Transverse colon (tissue), 4 donors: ENCODE results near the gene GET3. TPM values are rescaled to one million over a fixed set of nuclear protein-coding genes. Genes with fewer than 3 reads are reported as not detected.
A peak's percentile ranks its signal among the peaks of the same experiment; 100 is the strongest.

Experiments used
- DNase-seq: peaks from one replicate; pipeline ENCODE4 v3.0.0-alpha.2; 2019
- H3K27ac ChIP-seq, 4 donors: fragments of 200-600 bp; sonication (generic); 2 replicates each; pipeline ENCODE4 v1.5.1; 2016 to 2018; ENCODE audit warnings: inconsistent platforms in 4 of 4
- H3K27me3 ChIP-seq: fragments of 200-600 bp; sonication (generic); 2 replicates; pipeline ENCODE4 v1.5.1; 2017; ENCODE audit warnings: inconsistent platforms
- H3K36me3 ChIP-seq, 4 donors: fragments of 200-600 bp; sonication (generic); 2 replicates each; pipeline ENCODE4 v1.5.1; 2017 to 2019; ENCODE audit warnings: inconsistent platforms in 4 of 4
- H3K4me1 ChIP-seq, 4 donors: fragments of 200-600 bp; sonication (generic); 2 replicates each; pipeline ENCODE4 v1.5.1; 2017 to 2020; ENCODE audit warnings: inconsistent platforms in 4 of 4
- H3K4me3 ChIP-seq, 4 donors: fragments of 200-600 bp; sonication (generic); 1 replicate in 1 of 4; 2 replicates in 3 of 4; pipeline versions ENCODE4 v1.5.1 to v1.6.1; 2017 to 2019; ENCODE audit warnings: inconsistent platforms in 4 of 4
- H3K9me3 ChIP-seq, 2 donors: fragments of 200-600 bp; sonication (generic); 2 replicates each; pipeline ENCODE4 v1.5.1; 2017 to 2019; ENCODE audit warnings: inconsistent platforms in 2 of 2
- CTCF ChIP-seq, 5 experiments: fragments of 200-600 bp in 3 of 5; fragments of 450-650 bp in 2 of 5; sonication (generic) in 3 of 5; IDR thresholded peaks; 1 replicate in 2 of 5; 2 replicates in 3 of 5; pipeline ENCODE4 v1.5.1; 2016 to 2017; ENCODE audit warnings: antibody characterized with exemption in 5 of 5, inconsistent platforms in 3 of 5, mild to moderate bottlenecking in 2 of 5, moderate library complexity in 1 of 5
- EP300 ChIP-seq: sonication (generic); formaldehyde crosslinking; IDR thresholded peaks from one replicate; pipeline ENCODE4 v1.6.1; 2017; ENCODE audit warnings: antibody characterized with exemption, low read depth
- POLR2A ChIP-seq: fragments of 450-650 bp; IDR thresholded peaks from one replicate; pipeline ENCODE4 v1.6.1; 2016; ENCODE audit warnings: antibody characterized with exemption, mild to moderate bottlenecking, moderate library complexity
- POLR2AphosphoS5 ChIP-seq, 3 donors: sonication (generic); formaldehyde crosslinking; IDR thresholded peaks; one replicate each; pipeline ENCODE4 v1.6.1; 2016; ENCODE audit warnings: antibody characterized with exemption in 3 of 3
- WGBS, 2 donors: methylation state at CpG; one replicate each; pipeline ENCODE4 v1.1.5; 2018; ENCODE audit warnings: low coverage in 1 of 2; 5-methylcytosine and 5-hydroxymethylcytosine counted together
- in situ Hi-C, 4 donors: fragments of 200-750 bp; cut with MboI; loops; one replicate each; pipeline versions ENCODE4 v1.15.0 to v1.15.1; 2017; ENCODE audit warnings: low sequenced_read_pairs in 3 of 4, low pct_ligation_motif_present in 1 of 4, low pct_unique_long_range_greater_than_20kb in 1 of 4
- intact Hi-C: fragments of 100-400 bp; cut with DNase I; formaldehyde crosslinking; loops from one replicate; pipeline ENCODE4 v1.15.1; 2023; ENCODE audit warnings: low total_unique reads
- total RNA-seq, 4 donors: library from RNA; depleted of rRNA; stranded (reverse); fragments of >200 nt; gene quantifications; one replicate each; pipeline ENCODE4 v1.1.0, GENCODE V29; 2016

Gene GET3
- total RNA-seq, 4 donors from 2014 or later, result 18.3 to 75.2 (median 43.6) TPM

- in situ Hi-C loops, result loop anchor here in 2 of 4 donors (10.0 kb wide), 1 partner anchor 75 kb away; no protein-coding TSS in a partner anchor
- DNase-seq, result peak; percentile 66
- no peaks in the 10 kb centered on the region for H3K36me3 ChIP-seq
Measured at GRCh38 chr19:12769689-12770088, 32.4 kb downstream of the GET3 start.

GRCh38 chr19:12770922-12771321 lies 33.6 kb downstream of the GET3 start:
- no peak for TF ChIP-seq POLR2A
- no peak for TF ChIP-seq CTCF (IDR thresholded peaks at IDR 0.05)
- no peak for TF ChIP-seq POLR2AphosphoS5 (IDR thresholded peaks at IDR 0.05)
- TF ChIP-seq EP300, result no peak
- no peak for DNase-seq
- Histone ChIP-seq H3K27ac (no peak overlapping the region), H3K27me3 (no peaks in the 10 kb centered on the region), H3K36me3 (no peaks in the 10 kb centered on the region), H3K4me1 (peaks cover 0 to 22% (median 15%) of the 10 kb centered on the region in 4 donors), H3K4me3 (no peak overlapping the region), H3K9me3 (no peaks in the 10 kb centered on the region)
- 98% methylated on average over 8 of the region's 13 CpGs; no CpG with 5 or more reads in 1 of the 2 donors for WGBS, 2 donors
- intact Hi-C loops, result no loop called here
- in situ Hi-C loops, result no loop called here

More at GRCh38 chr19:12769689-12770088, 32.4 kb downstream of the GET3 start:
- intact Hi-C loops, result loop anchor here (5.0 kb wide), 2 partner anchors 33 to 73 kb away; partner anchors contain the start of genes PRDX2 and THSD8
- H3K9me3 ChIP-seq, result no peaks in the 10 kb centered on the region
- H3K4me3 ChIP-seq, result no peak overlapping the region
- no peaks in the 10 kb centered on the region for H3K27me3 ChIP-seq
- 37 to 45% methylated on average over 6 to 29 of the region's 37 CpGs for WGBS, 2 donors
- TF ChIP-seq POLR2A (no peak), POLR2AphosphoS5 (IDR thresholded peaks at IDR 0.05) (peak in 1 of 3 donors; percentile 30), EP300 (no peak), CTCF (IDR thresholded peaks at IDR 0.05) (no peak)
- H3K27ac ChIP-seq, result peak overlapping the region in 1 of 4 donors; percentile 52
- peaks cover 3 to 19% (median 11%) of the 10 kb centered on the region in 4 donors for H3K4me1 ChIP-seq

GRCh38 chr19:12772323-12772722 lies 35.0 kb downstream of the GET3 start:
- H3K4me1 ChIP-seq, result peaks cover 3 to 34% (median 17%) of the 10 kb centered on the region in 4 donors
- DNase-seq, result no peak
- WGBS, 2 donors, result 84% methylated on average over 4 of the region's 4 CpGs; no CpG with 5 or more reads in 1 of the 2 donors
- no peak overlapping the region for H3K27ac ChIP-seq
- H3K27me3 ChIP-seq, result no peaks in the 10 kb centered on the region
- in situ Hi-C loops, result no loop called here
- no peak overlapping the region for H3K4me3 ChIP-seq
- H3K9me3 ChIP-seq, result no peaks in the 10 kb centered on the region
- H3K36me3 ChIP-seq, result no peaks in the 10 kb centered on the region
- TF ChIP-seq POLR2AphosphoS5 (IDR thresholded peaks at IDR 0.05) (no peak), POLR2A (no peak), CTCF (IDR thresholded peaks at IDR 0.05) (no peak), EP300 (no peak)
- intact Hi-C loops, result no loop called here

- no peak for DNase-seq
- Histone ChIP-seq H3K36me3 (no peaks in the 10 kb centered on the region), H3K27me3 (no peaks in the 10 kb centered on the region), H3K4me3 (no peak overlapping the region), H3K4me1 (peaks cover 6 to 39% (median 24%) of the 10 kb centered on the region in 4 donors), H3K9me3 (no peaks in the 10 kb centered on the region), H3K27ac (no peak overlapping the region)
- TF ChIP-seq POLR2AphosphoS5 (IDR thresholded peaks at IDR 0.05) (no peak), CTCF (IDR thresholded peaks at IDR 0.05) (no peak), EP300 (no peak), POLR2A (no peak)
- intact Hi-C loops, result no loop called here
- WGBS, 2 donors, result 82 to 92% methylated on average over 2 of the region's 2 CpGs
- in situ Hi-C loops, result no loop called here
Measured at GRCh38 chr19:12773571-12773970, 36.3 kb downstream of the GET3 start.
